HG03060 (cell line): ENCODE results near the gene ELFN1.

Experiments used
- ATAC-seq: cut with Tn5 transposase; IDR thresholded peaks from one replicate; pipeline ENCODE4 v1.9.1; 2021; ENCODE audit warnings: low read depth, moderate number of reproducible peaks; ENCODE audit not compliant: unreplicated experiment

ELFN1 gene

DNA sequence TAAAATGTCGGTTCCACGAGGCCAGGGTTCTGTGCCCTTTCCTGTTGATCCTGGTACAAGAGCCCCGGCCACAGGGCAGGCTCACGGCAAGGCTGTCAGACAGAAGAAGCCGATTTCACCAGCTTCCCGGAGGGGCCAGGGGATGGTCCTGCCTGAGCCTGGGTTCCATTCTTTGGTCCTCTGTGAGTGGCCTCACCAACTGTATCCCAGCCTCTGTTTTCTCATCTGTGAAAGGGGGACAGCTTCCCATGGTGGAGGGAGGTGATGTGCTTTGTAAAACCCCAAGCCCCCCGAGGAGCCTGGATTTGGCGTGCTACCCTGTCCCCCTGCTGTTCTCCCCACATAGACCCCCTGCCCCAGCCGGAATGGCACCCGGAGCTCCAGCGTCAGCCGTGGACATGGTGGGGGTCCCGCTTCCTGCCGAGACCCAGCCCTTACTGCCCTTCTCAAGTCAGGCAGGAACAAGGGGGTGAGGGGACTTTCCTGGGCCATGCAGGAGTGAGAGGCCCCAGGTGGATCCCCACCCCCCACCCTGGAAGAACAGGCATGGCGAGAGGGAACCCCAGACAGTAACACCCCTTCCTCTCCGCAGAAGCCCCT is 28.3 kb upstream of the ELFN1 start:
- no peak for ATAC-seq

DNA sequence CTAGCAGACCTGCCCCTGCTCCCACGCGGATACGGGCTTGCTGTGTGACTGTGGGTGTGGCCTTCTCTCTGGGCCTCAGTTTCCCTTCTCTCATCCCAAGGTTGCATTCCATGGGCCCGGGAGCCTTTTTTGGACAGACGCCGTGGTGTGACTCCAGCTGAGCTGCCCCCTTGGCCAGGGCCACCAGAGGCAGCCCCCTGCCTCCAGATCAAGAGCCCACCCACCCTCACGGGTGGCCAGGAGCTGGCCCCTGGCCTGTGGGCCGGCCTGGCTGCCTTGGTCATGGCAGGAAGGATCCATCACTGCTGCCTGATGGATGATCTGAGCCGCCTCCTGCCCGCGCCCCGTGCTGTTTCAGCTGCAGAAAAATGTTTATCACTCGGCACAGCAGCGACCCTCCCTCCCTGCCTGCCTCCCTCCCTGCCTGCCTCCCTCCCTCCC is 27.8 kb upstream of the ELFN1 start:
- no peak for ATAC-seq

DNA sequence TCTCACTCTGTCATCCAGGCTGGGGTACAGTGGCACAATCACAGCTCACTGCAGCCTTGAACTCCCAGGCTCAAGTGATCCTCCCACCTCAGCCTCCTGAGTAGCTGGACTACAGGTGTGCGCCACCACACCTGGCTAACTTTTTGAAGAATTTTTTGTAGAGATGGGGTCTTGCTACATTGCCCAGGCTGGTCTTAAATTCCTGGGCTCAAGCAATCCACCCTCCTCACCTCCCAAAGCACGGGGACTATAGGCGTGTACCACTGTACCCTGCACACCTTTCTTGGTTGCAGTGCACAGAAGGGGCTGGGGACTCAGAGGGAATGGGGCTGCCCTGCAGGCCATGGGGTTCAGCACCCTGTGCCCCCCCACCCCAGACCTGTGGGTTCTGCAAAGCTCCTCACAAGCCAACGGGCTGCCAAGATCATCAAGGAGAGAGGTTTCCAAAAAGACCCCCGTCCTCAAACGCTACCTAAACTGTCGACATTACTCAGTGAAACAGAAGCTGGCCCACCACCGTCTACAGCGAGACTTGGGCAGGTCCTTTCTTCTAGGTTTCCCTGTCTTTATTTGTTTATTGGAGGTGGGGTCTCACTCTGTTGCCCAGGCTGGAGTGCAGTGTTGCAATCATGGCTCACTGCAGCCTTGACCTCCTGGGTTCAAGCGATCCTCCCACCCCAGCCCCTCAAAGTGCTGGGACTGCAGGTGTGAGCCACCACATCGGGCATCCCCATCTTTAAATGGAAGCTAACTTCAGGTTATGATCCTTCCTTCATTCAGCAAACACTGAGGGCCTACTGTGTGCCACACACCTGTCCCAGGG is 26.6 kb upstream of the ELFN1 start:
- ATAC-seq = no peak

DNA sequence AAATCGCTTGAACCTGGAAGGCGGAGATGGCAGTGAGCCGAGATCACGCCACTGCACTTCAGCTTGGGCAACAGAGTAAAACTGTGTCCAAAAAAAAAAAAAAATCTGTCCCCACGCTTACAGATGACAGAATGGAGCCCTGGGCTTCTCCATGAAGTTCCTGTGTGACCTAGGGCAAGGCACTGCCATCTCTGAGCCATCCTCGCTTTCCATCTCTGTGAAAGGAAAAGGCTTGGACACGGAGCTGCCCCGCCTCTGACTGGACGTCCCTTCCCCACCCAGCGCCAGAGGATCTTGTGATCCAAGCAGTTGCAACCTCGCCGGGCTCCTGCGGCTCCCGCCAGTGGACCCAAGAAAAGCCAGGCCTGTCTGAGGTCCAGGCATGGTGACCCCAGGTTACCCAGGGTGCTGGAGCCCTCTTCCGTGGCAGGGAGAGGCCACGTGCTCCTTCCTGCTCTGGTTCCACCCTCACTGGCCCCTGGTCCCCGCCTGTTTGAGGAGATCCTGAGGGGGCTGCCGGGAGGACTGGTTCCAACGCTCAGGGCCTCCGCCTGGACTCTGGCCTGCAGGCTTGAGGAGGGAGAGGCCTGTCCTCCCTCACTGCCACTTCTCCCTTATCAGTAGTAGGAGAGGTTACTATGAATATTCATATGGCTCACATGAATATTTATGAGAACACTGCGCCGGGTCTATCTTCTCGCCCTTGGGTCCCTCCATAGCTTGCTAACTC is 25.6 kb upstream of the ELFN1 start:
- ATAC-seq = no peak

DNA sequence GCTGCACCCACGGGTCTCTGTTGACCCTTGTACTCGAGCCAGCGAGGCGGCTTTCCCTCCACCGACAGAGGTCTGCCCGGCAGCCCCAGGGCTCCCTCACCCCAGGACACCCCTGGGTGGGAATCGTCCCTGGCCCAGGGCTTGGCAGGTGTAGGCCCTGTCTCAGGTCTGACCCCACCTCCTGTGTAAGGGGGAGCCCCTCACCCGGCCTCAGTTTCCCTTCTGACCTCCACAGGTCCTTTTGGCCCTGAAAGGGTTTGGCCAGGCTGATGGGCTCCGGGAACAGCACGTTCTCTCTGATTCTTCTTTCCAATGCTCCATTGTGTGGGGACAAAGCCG is 25.0 kb upstream of the ELFN1 start:
- no peak for ATAC-seq

DNA sequence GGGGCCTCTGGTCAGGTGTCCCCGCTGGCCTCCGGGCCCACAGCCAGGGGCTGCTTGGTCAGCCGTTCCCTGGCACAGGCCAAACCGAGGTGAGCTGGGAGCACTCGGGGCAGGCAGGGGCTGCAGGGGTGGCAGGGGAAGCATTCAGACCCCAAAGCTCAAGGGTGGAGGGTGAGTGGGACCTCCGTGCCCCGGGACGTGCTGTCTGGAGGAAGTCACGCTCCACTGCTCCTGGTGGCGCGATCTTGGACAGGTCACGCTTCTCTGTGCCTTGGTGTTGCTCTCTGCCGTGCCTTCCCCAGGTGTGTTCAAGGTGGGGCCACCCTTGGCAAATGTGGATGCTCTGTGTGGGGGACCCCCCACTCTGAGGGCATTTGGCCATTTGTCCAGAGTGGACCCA is 24.6 kb upstream of the ELFN1 start:
- ATAC-seq = no peak

DNA sequence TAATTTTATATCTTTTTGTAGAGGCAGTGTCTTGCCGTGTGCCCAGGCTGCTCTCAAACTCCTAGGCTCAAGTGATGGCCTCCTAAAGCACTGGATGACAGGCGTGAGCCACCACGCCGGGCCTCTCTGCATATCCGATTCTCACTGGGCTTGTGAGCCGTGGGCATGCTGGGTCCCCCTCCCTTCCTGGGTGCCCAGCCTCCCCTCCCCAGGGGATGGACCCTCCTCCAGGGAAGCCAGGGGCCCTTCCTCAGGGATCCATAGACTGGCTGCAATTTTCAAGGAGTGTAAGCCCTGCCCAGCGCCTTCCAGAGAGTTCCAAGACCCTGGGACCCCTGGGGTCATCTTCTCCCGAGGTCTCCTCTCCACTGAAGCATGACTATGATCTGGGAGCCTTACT is 23.7 kb upstream of the ELFN1 start:
- no peak for ATAC-seq

DNA sequence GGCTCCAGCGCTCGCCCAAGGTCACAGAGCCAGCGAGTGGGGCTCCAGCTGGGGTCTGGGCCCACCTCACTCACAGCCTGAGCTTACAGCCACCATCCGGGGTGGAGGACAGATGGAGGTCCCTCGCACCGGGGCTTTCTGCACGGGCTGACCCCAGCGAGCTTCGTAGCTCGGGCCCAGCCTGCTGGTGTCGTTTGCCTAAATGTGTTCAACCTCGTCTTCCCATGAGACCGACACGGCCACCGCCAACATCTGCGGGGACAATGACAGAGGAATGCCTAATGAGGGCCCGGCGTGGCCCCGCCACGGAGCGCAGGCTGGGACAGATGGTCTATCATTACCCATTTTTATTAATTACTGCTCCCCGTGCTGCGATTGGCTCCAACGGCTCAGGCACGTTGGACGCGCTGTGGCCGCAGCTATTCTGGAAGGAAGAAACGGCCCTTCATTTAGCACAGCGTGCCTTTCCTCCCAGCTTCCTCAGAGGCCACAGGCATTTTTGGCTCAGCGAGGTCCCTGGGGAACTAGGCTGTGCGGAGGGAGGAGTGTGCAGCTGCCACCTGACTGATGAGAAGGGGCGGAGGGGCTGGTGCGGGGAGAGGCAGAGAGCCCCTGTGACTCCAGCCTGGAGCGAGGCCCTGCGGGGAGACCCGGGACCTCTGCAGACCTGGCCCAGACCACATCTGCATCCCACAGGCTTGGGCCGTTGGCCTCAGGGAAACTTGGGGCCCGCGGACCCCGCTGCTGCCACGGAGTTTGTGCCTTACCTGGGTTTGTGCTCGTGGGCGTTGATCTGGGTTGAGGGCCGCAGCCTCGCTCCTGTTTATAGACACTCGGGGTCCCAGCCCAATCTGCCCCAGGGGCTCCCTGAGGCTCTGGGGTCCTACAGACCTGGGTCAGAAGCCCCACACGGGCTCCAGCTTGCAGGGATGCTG is 22.9 kb upstream of the ELFN1 start:
- ATAC-seq = no peak

DNA sequence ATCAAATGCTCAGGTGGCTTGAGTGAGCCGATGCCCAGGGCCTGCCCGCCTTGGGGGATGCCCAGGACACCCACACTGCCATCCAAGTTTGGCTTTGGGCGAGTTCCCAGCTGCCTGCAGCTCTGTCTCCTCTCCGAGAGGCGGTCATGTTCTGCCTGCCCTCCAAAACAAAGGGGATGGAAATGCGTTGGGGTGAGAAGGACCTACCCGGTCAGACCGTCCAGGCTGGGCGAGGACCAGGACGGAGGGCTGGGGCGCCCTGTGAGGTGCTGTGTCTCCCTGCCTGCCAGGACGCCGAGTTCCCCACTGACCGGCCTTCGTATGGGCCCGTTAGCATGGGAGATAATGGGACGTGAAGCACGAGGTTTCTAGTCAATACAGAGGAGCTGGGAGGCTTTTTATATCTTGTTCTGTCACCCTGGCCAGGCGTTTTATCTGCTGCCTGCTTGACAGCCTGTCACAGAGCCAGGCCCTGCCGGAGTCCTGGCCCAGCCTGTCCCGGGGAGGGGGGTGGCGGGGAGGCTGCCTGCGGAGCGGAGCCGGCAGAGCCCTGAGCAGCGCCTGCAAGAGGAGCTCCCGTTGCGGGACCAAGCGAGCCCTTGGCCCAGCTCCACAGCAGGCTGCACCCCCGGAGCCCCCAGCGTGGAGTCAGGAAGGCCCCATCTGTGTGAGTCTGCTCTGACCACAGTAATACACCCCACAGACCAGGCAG is 22.0 kb upstream of the ELFN1 start:
- ATAC-seq = no peak

DNA sequence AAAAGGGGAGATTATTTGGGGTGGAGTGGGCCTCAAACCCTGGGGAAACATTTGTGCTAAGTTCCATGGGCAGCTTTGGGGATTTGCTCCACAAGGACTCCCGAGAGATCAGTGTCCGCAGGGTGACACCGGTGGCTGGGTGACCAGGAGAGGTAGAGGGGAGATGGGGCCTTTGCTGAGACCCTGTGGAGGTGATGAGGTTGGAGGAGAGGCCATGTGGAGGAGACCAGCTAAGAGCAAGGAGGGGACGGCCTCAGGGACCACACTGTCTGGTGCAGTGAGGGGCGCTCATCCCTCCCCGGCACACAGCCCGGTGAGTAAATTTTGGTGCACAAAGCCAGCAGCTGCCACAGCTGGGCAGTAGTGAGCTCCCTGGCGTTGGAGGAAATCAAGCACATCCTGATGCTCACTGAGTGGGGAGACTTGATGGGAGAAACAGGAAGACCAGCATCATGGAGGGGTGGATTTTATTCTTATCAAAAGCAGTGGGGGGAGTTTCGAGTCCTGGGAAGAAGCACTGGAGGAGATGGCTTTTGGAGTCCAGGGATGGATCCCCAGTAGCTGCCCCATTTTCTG is 20.2 kb upstream of the ELFN1 start:
- ATAC-seq = no peak

DNA sequence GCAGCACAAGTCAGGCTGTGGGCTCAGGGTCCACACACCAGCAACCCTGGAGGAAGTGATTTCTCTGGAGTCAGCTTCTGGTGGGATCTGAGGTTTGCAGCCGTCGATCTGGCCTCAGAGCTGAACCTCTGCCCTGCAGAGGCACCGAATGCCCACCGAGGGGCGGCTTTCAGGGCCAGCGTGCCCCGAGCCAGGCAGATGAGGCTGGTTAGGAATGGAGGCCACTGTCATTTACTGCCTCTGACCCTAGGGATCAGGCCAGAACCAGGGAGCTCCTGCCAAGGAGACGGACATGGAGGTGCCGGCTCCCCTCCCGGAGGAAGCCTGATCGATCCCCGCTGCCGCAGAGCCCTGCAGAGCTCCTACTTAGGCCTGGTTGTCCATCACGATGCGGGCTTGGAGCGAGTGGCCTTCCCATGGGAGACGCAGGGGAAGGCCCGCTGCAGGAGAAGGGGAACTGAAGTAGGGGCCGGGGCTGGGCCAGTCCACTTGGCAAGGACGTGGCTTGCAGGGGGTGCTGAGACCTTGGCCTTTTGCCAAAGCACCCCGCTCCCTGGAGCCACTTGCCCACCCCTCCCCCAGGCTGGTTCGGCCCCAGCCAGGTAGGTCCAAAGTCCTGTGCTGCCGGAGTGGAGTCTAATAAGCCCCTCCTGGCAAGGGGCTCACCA is 19.6 kb upstream of the ELFN1 start:
- no peak for ATAC-seq

DNA sequence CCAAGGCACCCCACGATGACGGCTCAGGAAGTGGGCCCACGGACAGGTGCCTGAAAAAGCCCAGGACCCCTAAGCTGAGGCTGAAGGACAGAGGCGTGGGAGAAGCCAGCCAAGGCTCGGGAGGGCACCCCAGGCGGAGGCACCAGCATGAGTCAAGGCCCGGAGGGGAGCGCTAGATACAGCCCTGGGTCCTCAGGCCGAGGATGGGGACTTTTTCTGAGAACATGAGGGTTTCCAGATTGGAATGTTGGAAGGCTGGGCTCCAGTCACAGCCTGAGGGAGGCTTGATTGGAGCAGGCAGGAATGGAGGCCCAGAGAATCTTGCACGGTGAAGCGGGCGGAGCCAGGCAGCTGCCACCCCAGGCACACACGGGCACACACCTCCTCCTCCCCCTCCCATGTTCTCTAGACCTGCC is 19.0 kb upstream of the ELFN1 start:
- no peak for ATAC-seq

DNA sequence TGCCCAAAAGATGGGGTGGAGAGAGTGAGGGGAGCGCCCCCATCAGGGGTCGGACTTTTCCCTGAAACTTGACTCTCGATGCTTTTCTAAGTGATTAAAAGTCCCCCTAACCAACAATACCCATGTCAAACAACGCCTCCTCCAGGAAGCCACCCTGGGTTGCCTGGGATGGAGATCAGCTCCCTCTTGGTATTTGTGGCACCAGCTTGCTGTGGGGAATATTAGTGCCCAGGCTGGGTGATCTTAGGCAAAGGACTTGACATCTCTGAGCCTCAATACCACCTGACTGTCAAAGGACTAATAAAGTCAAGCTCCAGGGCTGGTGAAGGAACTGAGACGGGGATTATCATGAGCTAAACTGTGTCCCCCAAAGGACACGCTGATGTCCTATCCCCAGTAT is 18.2 kb upstream of the ELFN1 start:
- no peak for ATAC-seq

DNA sequence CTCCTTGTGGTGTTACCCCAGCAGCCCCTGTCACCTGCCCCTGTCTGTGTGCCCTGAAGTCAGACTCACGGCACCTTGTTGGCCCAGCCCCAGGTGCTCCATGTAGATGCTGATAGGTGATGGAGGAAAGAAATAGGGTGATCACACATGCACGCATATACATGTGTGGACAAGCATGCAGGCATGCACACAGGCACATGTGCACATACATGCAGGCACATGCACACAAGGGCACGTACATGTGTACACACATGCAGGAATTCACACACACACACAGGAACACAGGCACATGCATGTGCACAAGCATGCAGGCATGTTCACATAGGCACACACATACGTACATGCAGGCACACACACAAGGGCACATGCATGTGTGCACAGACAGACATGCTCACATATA is 16.6 kb upstream of the ELFN1 start:
- no peak for ATAC-seq

DNA sequence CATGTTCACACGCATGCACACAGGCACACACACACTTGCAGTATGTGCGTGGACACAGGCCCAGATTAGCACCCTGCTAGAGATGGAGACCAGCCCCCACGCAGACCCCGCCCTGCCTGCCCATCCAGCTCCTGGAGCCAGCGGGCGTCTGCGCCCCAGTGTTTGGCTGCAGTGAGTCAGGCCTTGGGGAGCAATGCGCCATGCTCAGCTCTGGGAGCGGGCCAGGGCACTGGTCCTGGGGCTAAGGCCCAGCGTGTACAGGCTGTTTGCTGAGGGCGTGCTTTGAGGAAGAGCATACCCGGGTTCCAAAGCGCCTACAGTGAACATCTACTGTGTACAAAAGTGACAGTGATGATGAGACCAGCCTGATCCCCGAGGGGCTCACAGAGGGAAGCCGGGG is 16.0 kb upstream of the ELFN1 start:
- ATAC-seq = no peak

DNA sequence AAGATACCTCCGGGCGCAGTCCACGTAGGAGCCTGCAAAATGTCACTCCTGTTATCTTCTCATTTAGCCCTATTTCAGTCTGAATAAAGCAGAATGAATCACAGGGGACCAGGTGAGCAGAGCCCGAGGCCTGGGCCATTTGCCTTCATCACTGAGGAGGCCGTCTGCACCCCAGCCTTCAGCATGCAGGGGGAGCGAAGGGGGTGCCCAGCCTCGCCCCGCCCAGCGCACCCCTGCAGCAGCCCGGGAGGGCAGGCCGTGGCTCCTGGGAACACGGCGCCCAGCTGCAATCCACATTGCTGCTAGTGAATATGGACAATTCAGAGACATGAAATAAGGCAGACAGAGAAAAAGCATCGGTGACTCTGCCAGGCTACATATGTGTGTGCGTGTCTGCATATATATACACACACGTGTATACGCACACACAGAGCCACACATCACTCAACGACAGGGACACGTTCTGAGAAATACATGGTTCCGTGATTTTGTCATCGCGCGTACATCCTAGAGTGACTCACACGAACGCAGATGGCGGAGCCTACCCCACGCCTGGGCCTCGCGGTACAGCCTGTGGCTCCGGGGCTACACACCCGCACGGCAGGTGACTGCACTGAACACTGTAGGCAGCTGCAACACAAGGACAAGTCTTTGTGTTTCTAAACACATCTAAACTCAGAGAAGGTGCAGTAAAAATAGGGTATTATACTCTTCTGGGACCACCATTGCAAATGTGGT is 15.2 kb upstream of the ELFN1 start:
- no peak for ATAC-seq

DNA sequence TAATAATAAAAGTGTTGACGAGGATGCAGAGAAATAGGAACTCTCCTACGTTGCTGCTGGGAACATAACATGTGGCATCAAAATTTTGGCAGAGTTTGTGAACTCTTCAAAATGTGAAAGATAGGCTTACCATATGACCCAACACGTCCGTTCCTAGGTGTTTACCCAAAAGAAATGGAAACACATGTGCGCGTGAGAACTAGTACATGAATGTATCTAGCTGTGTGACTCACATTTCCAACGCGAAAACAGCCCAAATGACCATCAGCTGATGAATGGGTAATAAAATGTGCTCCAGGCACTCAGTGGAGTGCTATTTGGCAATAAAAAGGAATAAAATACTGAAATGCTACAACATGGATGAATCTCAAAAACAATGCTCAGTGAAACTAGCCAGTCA is 10.4 kb upstream of the ELFN1 start:
- ATAC-seq = no peak

DNA sequence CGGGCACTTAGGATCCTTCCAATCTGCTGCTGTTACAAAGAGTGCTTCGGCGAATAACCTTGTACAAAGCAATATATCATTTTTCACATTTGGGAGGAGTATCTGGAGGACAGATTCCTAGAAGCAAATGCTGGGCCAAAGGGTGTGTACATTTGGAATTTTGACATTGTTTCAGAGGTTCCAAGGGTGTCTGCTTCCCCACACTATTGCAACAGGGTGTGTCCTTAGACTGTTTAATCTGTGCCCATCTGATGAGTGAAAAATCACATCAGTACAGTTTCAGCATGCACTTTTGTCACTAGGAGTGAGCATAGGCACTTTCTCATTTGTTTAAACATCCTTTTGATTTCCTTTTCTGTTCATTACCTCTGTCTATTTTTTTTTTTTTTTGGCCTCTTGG is 8.6 kb upstream of the ELFN1 start:
- no peak for ATAC-seq

DNA sequence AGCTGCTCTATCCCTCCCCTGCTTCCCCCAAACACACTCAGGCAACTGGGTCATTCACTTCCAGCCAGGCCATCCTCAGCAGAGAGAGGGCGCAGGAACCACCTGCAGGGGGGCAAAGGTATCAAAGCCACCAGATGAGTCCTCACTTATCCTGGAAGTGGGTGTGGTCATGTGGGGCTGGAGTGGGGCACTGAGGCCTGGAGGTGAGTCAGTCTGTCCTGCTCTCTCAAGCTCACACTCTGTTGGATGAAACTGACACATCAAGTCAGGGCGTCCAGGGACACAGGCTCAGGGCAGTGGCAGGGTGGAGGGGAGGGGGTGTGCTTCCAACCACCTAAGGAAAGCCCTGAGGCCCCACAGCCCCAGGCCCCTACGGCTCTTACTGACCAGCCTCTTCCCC is 8.0 kb upstream of the ELFN1 start:
- no peak for ATAC-seq
